Activated CD4-positive, alpha-beta T cell treated with anti-CD3 and anti-CD28 coated beads, Interleukin-2, amount 10 ng/mL, durations not matched to agents 7 days and 5 days (primary cell): ENCODE results near the gene TTC7B. TPM values are rescaled to one million over a fixed set of nuclear protein-coding genes. Genes with fewer than 3 reads are reported as not detected.
A peak's percentile ranks its signal among the peaks of the same experiment; 100 is the strongest.
"Not testable (repeated sequence)": the region's sequence is repeated elsewhere in the genome, so short reads cannot be mapped to it uniquely, and the experiment has no call there.

Source experiments
- CTCF ChIA-PET: fragments of 350-600 bp; sonication (Branson Sonifier 250); formaldehyde crosslinking; loops from one replicate; lab custom pipeline; 2021; ENCODE audit warnings: antibody characterized with exemption; lab: Charles Lee
- POLR2A ChIA-PET: fragments of 350-600 bp; sonication (Branson Sonifier 250); formaldehyde crosslinking; loops from one replicate; lab custom pipeline; 2021; ENCODE audit warnings: antibody characterized with exemption; lab: Charles Lee
- DNase-seq: peaks from one replicate; pipeline ENCODE4 v3.0.0-alpha.2; 2020
- H3K27ac Mint-ChIP-seq: one replicate; pipeline ENCODE4 v1.8.0; 2021; ENCODE audit warnings: mild to moderate bottlenecking, moderate library complexity, mixed read lengths
- H3K27me3 Mint-ChIP-seq: one replicate; pipeline ENCODE4 v1.8.0; 2021; ENCODE audit warnings: mixed read lengths
- H3K36me3 Mint-ChIP-seq: one replicate; pipeline ENCODE4 v1.8.0; 2021; ENCODE audit warnings: low read depth, mixed read lengths
- H3K4me1 Mint-ChIP-seq: one replicate; pipeline ENCODE4 v1.8.0; 2021; ENCODE audit warnings: mixed read lengths
- H3K4me3 Mint-ChIP-seq: one replicate; pipeline ENCODE4 v1.8.0; 2021; ENCODE audit warnings: mild to moderate bottlenecking, moderate library complexity, mixed read lengths
- H3K9me3 Mint-ChIP-seq: one replicate; pipeline ENCODE4 v1.8.0; 2021; ENCODE audit warnings: mixed read lengths
- total RNA-seq, 2 experiments: library from RNA; stranded (reverse); gene quantifications; one replicate each; pipeline ENCODE4 v1.2.3, GENCODE V29; 2021

Gene TTC7B
- total RNA-seq, 2 experiments from 2014 or later, result 2.7 to 2.9 TPM

DNA sequence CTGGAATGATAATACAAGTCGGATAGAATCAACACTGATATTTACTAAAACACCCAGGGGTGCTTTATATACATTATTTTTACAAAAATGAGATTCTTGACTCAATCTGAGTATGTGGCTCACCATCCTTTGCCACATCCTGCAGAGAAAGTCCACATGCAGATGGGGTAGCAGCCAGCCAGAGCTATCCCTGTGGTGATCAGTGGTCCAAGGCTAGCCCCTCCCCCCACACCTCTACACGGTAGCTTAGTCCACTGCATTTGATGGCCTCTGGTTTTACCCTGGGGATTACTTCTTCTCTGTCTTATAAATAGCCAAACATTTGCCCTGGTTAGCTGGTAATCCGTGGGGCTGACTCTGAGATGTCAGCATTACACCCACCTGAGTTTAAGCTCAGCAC is 28.1 kb upstream of the TTC7B start:
- H3K36me3 Mint-ChIP-seq, result peaks cover 8% of the 10 kb centered on the region
- no peak overlapping the region for H3K4me3 Mint-ChIP-seq
- H3K27ac Mint-ChIP-seq, result no peak overlapping the region
- H3K4me1 Mint-ChIP-seq, result peaks cover 6% of the 10 kb centered on the region
- H3K9me3 Mint-ChIP-seq, result no peaks in the 10 kb centered on the region
- no peak for DNase-seq
- ChIA-PET CTCF (interaction anchor here (1.1 to 1.2 kb wide), 2 partner anchors 8 to 47 kb away, joined by 3 to 5 read pairs; no protein-coding TSS in a partner anchor), POLR2A (no interaction called here)
- peaks cover under 1% of the 10 kb centered on the region for H3K27me3 Mint-ChIP-seq

DNA sequence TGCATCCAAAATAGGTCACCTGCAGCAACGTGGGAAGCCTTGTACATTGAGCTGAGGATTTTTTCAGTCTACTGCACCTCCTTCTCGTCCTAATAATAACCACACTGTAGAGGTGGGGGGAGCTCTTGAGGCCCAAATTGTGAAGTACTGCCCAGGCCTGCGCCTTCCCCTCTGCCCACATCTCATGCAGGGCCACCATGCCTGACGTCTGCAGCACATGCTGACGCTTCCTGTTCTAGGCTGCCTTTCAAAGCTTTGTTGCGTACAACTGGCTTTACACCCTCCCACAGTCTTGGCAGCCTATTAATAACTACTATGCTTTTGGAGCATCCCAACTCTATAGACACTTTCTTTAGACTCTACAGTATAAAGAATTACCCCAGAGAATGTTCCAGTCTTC is 26.5 kb upstream of the TTC7B start:
- Mint-ChIP-seq H3K9me3 (no peaks in the 10 kb centered on the region), H3K27me3 (peaks cover 4% of the 10 kb centered on the region), H3K4me1 (peaks cover 6% of the 10 kb centered on the region), H3K36me3 (peaks cover 6% of the 10 kb centered on the region), H3K4me3 (no peak overlapping the region), H3K27ac (no peak overlapping the region)
- POLR2A ChIA-PET, result no interaction called here
- CTCF ChIA-PET, result interaction anchor here (0.6 kb wide), 1 partner anchor 520 kb away, joined by 3 read pairs; no protein-coding TSS in a partner anchor
- DNase-seq, result no peak

GRCh38 chr14:90840667-90841066 is 24.4 kb upstream of the TTC7B start:
- POLR2A ChIA-PET, DNase-seq, H3K9me3 Mint-ChIP-seq, H3K36me3 Mint-ChIP-seq, H3K27me3 Mint-ChIP-seq, H3K4me3 Mint-ChIP-seq, H3K27ac Mint-ChIP-seq: not testable (repeated sequence)
- H3K4me1 Mint-ChIP-seq, result peaks cover 22% of the 10 kb centered on the region
- CTCF ChIA-PET, result interaction anchor here (0.6 kb wide), 1 partner anchor 501 kb away, joined by 4 read pairs; no protein-coding TSS in a partner anchor

DNA sequence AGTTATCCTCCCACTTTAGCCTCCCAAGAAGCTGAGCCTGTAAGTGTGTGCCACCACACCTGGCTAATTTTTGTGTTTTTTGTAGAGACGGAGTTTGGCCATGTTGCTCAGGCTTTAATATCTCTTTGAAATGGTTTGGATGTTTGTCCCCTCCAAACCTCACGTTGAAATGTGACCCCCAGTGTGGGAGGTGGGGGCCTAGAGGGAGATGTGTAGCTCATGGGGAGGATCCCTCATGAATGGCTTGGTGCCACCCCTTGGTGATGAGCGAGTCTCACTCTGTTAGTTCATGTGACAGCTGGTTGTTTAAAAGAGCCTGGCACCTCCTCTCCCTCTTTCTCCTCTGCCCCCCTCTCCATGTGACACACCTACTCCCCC is 23.6 kb upstream of the TTC7B start:
- Mint-ChIP-seq H3K4me1 (peaks cover 26% of the 10 kb centered on the region), H3K4me3 (no peak overlapping the region), H3K36me3 (no peaks in the 10 kb centered on the region), H3K27ac (no peak overlapping the region), H3K27me3 (peaks cover 10% of the 10 kb centered on the region), H3K9me3 (no peaks in the 10 kb centered on the region)
- ChIA-PET CTCF (no interaction called here), POLR2A (no interaction called here)
- DNase-seq, result no peak

DNA sequence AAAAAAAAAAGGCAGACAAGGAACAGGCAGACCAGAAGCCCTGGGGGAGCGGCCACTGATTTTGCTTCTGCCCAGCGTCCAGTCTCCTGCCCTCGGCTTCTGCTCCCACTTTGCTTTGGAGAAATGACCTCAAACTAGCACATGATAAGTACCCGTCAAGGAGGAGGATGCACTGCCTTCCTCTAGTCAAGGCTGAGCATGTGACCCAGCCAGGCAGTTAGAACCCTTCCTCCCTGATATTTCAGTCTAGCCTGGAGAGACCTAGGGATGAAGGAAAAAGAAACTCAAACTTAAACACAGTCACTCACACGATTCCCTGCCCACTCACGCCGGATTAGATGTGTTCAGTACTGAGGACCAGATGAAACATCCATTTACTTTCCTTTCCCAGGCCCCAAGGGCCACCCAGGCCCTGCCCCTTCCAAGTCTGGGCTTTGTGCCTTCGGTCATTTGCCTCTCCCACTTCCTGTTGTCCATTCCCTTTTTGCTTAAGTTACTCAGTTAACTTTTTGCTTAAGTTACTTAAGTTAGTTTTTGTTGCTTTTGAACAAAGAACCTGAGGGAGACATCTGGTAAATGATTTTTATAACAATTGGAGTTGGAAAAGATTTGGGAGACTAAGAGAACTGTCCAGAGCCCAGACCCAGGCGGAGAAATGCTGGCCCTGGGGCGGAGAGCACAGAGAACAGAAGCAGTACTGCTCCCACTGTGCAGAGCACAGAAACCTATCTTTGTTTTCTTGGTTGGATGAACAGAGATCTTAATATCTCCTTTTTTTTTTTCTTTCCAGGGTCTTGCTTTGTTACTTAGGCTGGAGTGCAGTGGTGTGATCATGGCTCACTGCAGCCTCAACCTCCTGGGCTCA is 23.0 kb upstream of the TTC7B start:
- Mint-ChIP-seq H3K27me3 (peaks cover 11% of the 10 kb centered on the region), H3K36me3 (no peaks in the 10 kb centered on the region)
- POLR2A ChIA-PET, result no interaction called here

DNA sequence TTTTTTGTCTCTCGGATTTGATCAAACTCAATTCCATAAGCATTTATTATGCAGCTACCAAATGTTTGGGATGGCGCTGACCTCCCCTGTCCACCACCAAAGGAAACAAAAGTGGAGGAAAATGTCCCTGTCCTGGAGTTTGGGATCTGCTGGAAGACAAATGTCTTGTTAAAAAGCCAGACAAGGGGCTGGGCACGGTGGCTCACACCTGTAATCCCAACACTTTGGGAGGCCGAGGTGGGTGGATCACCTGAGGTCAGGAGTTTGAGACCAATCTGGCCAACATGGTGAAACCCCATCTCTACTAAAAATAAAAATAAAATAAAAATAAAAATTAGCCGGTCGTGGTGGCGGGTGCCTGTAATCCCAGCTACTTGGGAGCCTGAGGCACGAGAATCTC is 22.3 kb upstream of the TTC7B start:
- Mint-ChIP-seq H3K27me3 (peaks cover 11% of the 10 kb centered on the region), H3K4me1 (peaks cover 26% of the 10 kb centered on the region)
- DNase-seq, POLR2A ChIA-PET, H3K9me3 Mint-ChIP-seq, H3K36me3 Mint-ChIP-seq, CTCF ChIA-PET, H3K27ac Mint-ChIP-seq, H3K4me3 Mint-ChIP-seq: not testable (repeated sequence)

More for the DNA sequence above, 23.0 kb upstream of the TTC7B start:
- Mint-ChIP-seq H3K27ac (no peak overlapping the region), H3K4me3 (no peak overlapping the region), H3K4me1 (peaks cover 26% of the 10 kb centered on the region), H3K9me3 (no peaks in the 10 kb centered on the region)
- CTCF ChIA-PET, result no interaction called here
- DNase-seq, result no peak

DNA sequence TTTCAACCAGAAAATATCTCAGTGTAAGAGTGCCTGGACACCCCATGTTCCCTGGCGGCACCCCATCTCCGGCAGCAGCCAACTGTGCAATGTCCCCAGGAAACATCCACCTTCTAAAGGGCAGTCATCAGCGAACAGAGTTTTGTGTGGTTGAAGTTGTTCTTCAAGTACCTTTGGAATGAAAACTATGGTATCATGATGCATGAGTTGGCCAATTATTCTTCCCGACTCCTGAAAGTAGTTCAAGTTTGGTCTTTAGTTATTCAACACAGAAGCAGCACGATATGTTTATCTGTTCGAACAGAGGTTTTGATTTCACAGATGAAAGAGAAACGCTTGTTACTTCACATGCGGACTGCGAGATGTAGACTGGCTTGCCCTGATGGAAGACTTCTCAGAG is 21.1 kb upstream of the TTC7B start:
- H3K4me3 Mint-ChIP-seq, result no peak overlapping the region

DNA sequence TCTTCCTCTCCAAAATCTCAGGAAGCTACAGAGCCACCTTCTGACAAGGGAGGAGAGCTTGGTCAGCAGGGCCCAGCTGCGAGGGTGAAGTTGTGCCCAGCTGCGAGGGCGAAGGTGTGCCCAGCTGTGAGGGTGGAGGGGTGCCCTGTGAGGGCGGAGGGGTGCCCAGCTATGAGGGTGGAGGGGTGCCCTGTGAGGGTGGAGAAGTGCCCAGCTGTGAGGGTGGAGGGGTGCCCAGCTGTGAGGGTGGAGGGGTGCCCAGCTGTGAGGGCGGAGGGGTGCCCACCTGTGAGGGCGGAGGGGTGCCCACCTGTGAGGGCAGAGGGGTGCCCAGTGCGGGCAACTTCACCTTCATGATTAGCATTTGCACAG is 20.4 kb upstream of the TTC7B start:
- H3K27ac Mint-ChIP-seq, result no peak overlapping the region
- H3K4me1 Mint-ChIP-seq, result peaks cover 21% of the 10 kb centered on the region
- DNase-seq, result no peak
- H3K27me3 Mint-ChIP-seq, result peaks cover 16% of the 10 kb centered on the region
- CTCF ChIA-PET, result interaction anchor here (0.9 to 1.6 kb wide), 3 partner anchors 8 to 16 kb away, joined by 5 to 7 read pairs (median 5); no protein-coding TSS in a partner anchor
- H3K9me3 Mint-ChIP-seq, result no peaks in the 10 kb centered on the region
- H3K4me3 Mint-ChIP-seq, result no peak overlapping the region
- no peaks in the 10 kb centered on the region for H3K36me3 Mint-ChIP-seq
- POLR2A ChIA-PET, result interaction anchor here (0.6 kb wide), 1 partner anchor 265 kb away, joined by 3 read pairs; no protein-coding TSS in a partner anchor

More for the DNA sequence above, 21.1 kb upstream of the TTC7B start:
- DNase-seq, result no peak
- no peaks in the 10 kb centered on the region for H3K36me3 Mint-ChIP-seq
- H3K9me3 Mint-ChIP-seq, result no peaks in the 10 kb centered on the region
- H3K4me1 Mint-ChIP-seq, result peaks cover 21% of the 10 kb centered on the region
- H3K27ac Mint-ChIP-seq, result no peak overlapping the region
- CTCF ChIA-PET, result interaction anchor here (1.6 kb wide), 1 partner anchor 11 kb away, joined by 7 read pairs; no protein-coding TSS in a partner anchor
- POLR2A ChIA-PET, result no interaction called here
- H3K27me3 Mint-ChIP-seq, result peaks cover 15% of the 10 kb centered on the region

GRCh38 chr14:90831821-90832220 is 15.6 kb upstream of the TTC7B start:
- Mint-ChIP-seq H3K9me3 (no peaks in the 10 kb centered on the region), H3K4me3 (no peak overlapping the region), H3K27me3 (peaks cover 13% of the 10 kb centered on the region), H3K4me1 (peaks cover 42% of the 10 kb centered on the region), H3K27ac (no peak overlapping the region), H3K36me3 (peaks cover 5% of the 10 kb centered on the region)
- ChIA-PET POLR2A (no interaction called here), CTCF (interaction anchor here (0.9 kb wide), 1 partner anchor 73 kb away, joined by 4 read pairs; no protein-coding TSS in a partner anchor)
- DNase-seq, result no peak

DNA sequence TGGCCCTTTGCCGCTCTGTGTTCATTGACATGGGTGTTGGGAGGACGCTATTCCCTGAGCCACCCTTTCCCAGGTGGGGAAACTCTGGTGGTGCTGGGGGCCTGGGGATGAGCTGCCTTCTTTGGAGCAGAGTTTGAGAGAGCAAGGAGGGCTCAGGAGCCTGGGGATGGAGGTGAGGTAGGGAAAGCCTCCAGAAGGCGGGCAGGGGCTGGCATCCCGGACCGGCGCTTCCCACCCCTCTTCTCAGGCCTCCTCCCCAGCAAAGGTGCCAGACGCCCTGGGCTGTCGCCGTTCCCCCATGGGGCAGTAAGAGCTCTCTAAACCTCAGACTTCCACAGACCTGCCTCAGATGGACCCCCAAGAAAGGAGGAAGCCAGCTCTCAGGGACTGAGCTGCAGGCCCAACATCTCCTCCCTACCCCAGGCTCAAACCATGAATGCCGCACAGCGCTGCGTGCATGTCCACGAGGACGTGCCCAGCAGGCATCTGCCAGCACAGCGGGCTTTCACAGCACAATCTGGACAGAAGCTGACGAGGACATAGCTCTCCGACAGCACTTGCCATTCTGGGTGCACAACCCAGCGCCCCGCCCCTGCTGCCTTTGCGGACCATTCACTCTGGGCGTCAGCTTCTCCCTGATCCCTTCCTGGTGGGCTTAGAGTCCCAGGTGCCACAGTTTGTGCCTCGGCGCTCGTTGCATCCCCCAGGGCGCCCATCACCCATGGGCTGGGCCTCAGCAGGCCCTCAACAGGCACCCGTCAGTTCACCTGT is 14.9 kb upstream of the TTC7B start:
- Mint-ChIP-seq H3K4me1 (peaks cover 36% of the 10 kb centered on the region), H3K9me3 (peaks cover 3% of the 10 kb centered on the region), H3K4me3 (no peak overlapping the region), H3K27me3 (peaks cover 9% of the 10 kb centered on the region), H3K27ac (no peak overlapping the region), H3K36me3 (peaks cover 5% of the 10 kb centered on the region)
- ChIA-PET POLR2A (no interaction called here), CTCF (interaction anchor here (0.6 to 0.9 kb wide), 2 partner anchors 72 to 82 kb away, joined by 3 to 4 read pairs; no protein-coding TSS in a partner anchor)
- DNase-seq, result no peak

DNA sequence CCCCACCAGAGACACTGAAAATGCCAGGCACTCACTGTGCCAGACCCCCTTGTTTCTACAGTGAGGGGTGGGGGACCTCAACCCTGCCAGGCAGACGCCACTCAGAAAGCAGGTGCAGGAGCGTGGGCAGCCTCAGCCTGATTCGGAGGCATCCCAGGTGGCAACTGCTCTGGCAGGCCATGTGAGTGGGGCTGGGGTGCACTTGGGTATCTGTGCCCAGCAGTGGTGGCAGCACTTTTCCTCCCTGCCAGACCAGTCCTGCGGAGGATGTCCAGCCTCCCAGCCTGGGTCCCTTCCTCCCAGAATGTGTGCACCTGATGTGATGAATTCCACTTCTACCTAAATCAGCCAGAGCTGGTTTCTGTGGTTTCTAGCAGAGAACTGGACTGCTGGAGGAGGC is 13.4 kb upstream of the TTC7B start:
- ChIA-PET POLR2A (no interaction called here), CTCF (no interaction called here)
- Mint-ChIP-seq H3K27me3 (peaks cover 5% of the 10 kb centered on the region), H3K9me3 (peaks cover 14% of the 10 kb centered on the region), H3K4me1 (peaks cover 25% of the 10 kb centered on the region), H3K36me3 (peaks cover 5% of the 10 kb centered on the region), H3K27ac (peak overlapping the region; percentile 50), H3K4me3 (no peak overlapping the region)
- DNase-seq, result no peak

GRCh38 chr14:90828642-90829487 is 12.6 kb upstream of the TTC7B start:
- peak; percentile 48 for DNase-seq
- Mint-ChIP-seq H3K4me1 (peaks cover 25% of the 10 kb centered on the region), H3K4me3 (peak overlapping the region; percentile 72), H3K27ac (peak overlapping the region; percentile 92), H3K36me3 (peaks cover 9% of the 10 kb centered on the region), H3K9me3 (peaks cover 19% of the 10 kb centered on the region), H3K27me3 (peaks cover 5% of the 10 kb centered on the region)
- ChIA-PET POLR2A (interaction anchor here (0.6 kb wide), 1 partner anchor 71 kb away, joined by 3 read pairs; no protein-coding TSS in a partner anchor), CTCF (interaction anchor here (0.6 to 1.0 kb wide), 4 partner anchors 9 to 338 kb away, joined by 3 to 5 read pairs (median 4); no protein-coding TSS in a partner anchor)
